Measurements from ENCODE around the gene NIM1K.

- TF ChIP-seq CTCF (IDR thresholded peaks at IDR 0.05; ENCODE audit: insufficient read depth, low read depth, low read length) (no peak), EZH2 (IDR thresholded peaks at IDR 0.05; ENCODE audit: insufficient read depth, low read length) (no peak)
Measured at GRCh38 chr5:43190755-43191603, 1.0 kb upstream of the NIM1K start.

Measured in astrocyte (in vitro differentiated cells and primary cell).